Measurements from ENCODE around the gene GALNT3.

Gene GALNT3

GRCh38 chr2:165725421-165725820 lies 68.6 kb downstream of the GALNT3 start:
- H3K4me3 ChIP-seq (replicated peaks in 1 of 2; ENCODE audit: low read depth in 2 of 2, low read length in 2 of 2) = no peak overlapping the region
- peak; percentile 12 to 87 for DNase-seq (ENCODE audit: low read depth in 2 of 2)
- no peak for TF ChIP-seq CTCF (IDR thresholded peaks at IDR 0.05; ENCODE audit: low read depth, low read length)

- TF ChIP-seq CTCF (IDR thresholded peaks at IDR 0.05; ENCODE audit: low read depth, low read length) = no peak
- no peak overlapping the region for H3K4me3 ChIP-seq (replicated peaks in 1 of 2; ENCODE audit: low read depth in 2 of 2, low read length in 2 of 2)
- DNase-seq (ENCODE audit: low read depth in 2 of 2) = peak; percentile 53 to 64
Measured at GRCh38 chr2:165720511-165720910, 73.5 kb downstream of the GALNT3 start.

GRCh38 chr2:165718610-165719210 lies 75.3 kb downstream of the GALNT3 start:
- DNase-seq (ENCODE audit: low read depth in 2 of 2) = no peak
- TF ChIP-seq CTCF (IDR thresholded peaks at IDR 0.05; ENCODE audit: low read depth, low read length) = no peak
- no peak overlapping the region for H3K4me3 ChIP-seq (replicated peaks in 1 of 2; ENCODE audit: low read depth in 2 of 2, low read length in 2 of 2)

GRCh38 chr2:165716091-165716490 lies 78.0 kb downstream of the GALNT3 start:
- no peak for TF ChIP-seq CTCF (IDR thresholded peaks at IDR 0.05; ENCODE audit: low read depth, low read length)
- DNase-seq (ENCODE audit: low read depth in 2 of 2) = no peak

GRCh38 chr2:165706960-165707487 lies 87.0 kb downstream of the GALNT3 start:
- H3K4me3 ChIP-seq (replicated peaks in 1 of 2; ENCODE audit: low read depth in 2 of 2, low read length in 2 of 2) = no peak overlapping the region
- no peak for TF ChIP-seq CTCF (IDR thresholded peaks at IDR 0.05; ENCODE audit: low read depth, low read length)
- no peak for DNase-seq (ENCODE audit: low read depth in 2 of 2)

More at GRCh38 chr2:165716091-165716490, 78.0 kb downstream of the GALNT3 start:
- no peak overlapping the region for H3K4me3 ChIP-seq (replicated peaks in 1 of 2; ENCODE audit: low read depth in 2 of 2, low read length in 2 of 2)

GRCh38 chr2:165701147-165701546 lies 92.9 kb downstream of the GALNT3 start:
- DNase-seq (ENCODE audit: low read depth in 2 of 2) = no peak
- no peak overlapping the region for H3K4me3 ChIP-seq (replicated peaks in 1 of 2; ENCODE audit: low read depth in 2 of 2, low read length in 2 of 2)
- TF ChIP-seq CTCF (IDR thresholded peaks at IDR 0.05; ENCODE audit: low read depth, low read length) = no peak

GRCh38 chr2:165700531-165700930 lies 93.5 kb downstream of the GALNT3 start:
- H3K4me3 ChIP-seq (replicated peaks in 1 of 2; ENCODE audit: low read depth in 2 of 2, low read length in 2 of 2) = no peak overlapping the region
- no peak for TF ChIP-seq CTCF (IDR thresholded peaks at IDR 0.05; ENCODE audit: low read depth, low read length)
- no peak for DNase-seq (ENCODE audit: low read depth in 2 of 2)
